Kidney glomerular epithelial cell (primary cell): ENCODE results near the gene TRPM2.
A peak's percentile ranks its signal among the peaks of the same experiment; 100 is the strongest.
"Not testable (repeated sequence)": the region's sequence is repeated elsewhere in the genome, so short reads cannot be mapped to it uniquely, and the experiment has no call there.

Experiments used
- DNase-seq: peaks from one replicate; lab custom pipeline; 2025; lab: John Stamatoyannopoulos, UW

The TRPM2 gene

GRCh38 chr21:44354775-44355771, 1.7 kb downstream of the TRPM2 start:
- DNase-seq: no peak

GRCh38 chr21:44356160-44356559, 2.7 kb downstream of the TRPM2 start:
- no peak for DNase-seq

- DNase-seq: no peak
Measured at GRCh38 chr21:44356636-44357035, 3.2 kb downstream of the TRPM2 start.

- no peak for DNase-seq
Measured at GRCh38 chr21:44357064-44357837, 3.8 kb downstream of the TRPM2 start.

GRCh38 chr21:44359396-44359795, 6.0 kb downstream of the TRPM2 start:
- no peak for DNase-seq

DNA sequence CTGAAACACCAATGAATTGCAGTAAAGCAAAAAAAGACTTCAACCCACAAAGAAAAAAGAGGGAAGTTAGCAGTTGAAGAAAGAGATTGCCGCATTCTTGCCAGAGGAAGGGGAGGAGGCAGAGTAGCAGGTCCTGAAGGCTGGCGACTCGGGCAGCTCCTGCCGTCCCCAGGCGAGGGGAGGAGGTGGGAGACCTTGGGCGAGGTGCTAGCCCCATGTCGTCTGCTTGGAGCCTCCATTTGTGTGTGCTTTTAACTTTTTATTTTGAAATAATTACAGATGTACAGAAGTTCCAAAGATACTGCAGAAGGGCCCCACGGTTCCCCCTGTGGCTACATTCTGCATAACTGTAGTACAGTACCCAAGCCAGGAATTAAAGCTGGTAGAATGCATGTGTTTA, 6.7 kb downstream of the TRPM2 start:
- DNase-seq: no peak

GRCh38 chr21:44361903-44362302, 8.5 kb downstream of the TRPM2 start:
- not testable (repeated sequence) for DNase-seq

- DNase-seq: no peak
Measured at GRCh38 chr21:44363278-44363677, 9.9 kb downstream of the TRPM2 start.

DNA sequence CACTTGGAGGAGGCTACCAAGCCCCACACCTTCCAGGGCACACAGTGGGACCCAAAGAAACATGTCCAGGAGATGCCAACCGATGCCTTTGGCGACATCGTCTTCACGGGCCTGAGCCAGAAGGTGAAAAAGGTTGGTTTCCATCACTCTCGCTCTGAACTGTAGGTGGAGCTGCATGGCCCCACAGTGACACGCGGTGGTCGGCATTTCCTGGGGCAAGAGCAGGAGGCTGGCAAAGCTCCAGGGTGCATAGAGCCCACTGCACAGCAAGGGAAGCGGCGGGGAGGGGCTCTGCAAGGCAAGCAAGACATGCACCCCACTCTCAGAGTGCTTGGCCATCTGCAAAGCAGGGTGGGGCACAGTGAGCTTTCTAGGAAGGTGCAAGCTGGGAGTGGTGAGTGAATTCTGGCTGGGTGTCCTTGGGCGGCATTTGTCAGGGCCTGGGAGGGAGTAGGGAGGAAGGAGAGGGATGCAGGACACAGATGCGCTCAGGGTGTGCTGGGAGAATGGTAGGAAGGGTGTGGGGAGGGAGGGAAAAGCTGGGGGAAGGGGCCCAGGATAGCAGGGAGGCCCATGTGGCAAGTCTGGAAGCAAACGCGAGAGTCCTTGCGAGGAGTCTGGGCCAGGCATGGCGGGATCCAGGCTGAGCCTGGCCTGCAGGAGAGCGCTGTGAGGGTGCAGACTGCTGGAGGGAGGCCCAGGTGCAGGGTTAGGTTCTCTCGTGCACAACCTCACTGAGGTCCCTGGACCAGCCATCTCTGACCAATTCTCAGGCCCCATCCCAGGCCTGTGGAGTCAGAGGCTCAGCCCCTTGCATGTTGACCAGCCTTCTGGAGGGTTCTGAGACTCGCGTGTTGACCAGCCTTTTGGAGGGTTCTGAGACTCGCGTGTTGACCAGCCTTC, 11.0 kb downstream of the TRPM2 start:
- DNase-seq: no peak

DNA sequence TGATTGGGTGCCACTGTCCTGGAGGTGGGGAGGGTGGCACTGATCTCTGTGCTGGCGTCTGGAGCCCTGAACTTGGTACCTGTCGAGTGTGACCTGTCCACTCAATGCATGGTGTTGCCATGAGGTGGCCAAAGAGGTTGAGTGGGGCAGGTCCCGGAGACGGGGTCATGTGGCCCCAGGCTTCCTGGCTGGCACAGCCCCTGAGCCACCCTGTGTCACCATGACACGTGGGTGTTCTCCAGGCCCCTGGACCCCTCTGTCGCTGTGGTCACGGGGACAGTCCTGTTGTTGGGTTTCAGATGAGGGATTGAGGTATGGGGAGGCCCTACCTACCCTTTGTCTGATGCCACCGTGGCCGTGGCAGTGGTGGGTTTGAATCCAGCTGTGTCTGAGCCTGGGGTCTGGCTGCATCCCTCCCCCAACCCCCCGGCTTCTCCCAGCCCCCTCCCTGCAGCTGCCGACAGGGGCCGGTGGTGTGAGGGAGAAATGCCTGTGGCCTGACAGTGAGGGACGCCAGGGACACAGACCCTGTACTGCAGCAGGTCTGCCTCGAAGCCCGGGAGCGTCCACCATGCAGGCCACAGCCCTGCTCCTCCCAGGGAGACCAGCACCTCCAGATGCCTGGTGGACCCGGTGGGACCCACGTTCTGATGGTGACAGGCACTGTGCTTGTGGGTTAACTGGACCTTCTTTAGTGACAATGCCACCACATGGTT, 12.0 kb downstream of the TRPM2 start:
- no peak for DNase-seq

- no peak for DNase-seq
Measured at GRCh38 chr21:44365967-44366585, 12.7 kb downstream of the TRPM2 start.

DNA sequence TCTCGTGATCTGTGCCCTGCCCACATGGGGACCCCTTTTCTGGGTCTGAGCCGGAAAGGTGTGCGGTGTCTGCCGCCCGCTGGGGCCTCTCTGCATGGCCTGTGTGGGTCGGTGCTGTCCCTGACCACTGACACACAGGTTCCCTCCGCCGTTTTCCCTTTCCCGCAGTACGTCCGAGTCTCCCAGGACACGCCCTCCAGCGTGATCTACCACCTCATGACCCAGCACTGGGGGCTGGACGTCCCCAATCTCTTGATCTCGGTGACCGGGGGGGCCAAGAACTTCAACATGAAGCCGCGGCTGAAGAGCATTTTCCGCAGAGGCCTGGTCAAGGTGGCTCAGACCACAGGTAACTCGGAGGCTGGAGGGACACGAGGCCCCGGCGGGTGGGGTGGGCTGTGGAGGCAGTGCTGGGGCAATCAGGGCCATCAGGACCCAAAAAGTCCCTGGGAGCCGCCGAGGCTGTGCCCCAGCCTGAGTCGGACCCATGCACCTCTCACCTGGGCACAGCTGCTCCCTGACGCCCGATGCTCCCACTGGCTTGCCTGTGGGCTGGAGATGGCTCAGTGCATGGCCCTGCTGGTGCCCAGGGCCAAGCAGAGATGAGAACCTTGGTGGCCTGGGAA, 13.3 kb downstream of the TRPM2 start:
- DNase-seq: no peak

- no peak for DNase-seq
Measured at GRCh38 chr21:44368711-44369446, 15.5 kb downstream of the TRPM2 start.

DNA sequence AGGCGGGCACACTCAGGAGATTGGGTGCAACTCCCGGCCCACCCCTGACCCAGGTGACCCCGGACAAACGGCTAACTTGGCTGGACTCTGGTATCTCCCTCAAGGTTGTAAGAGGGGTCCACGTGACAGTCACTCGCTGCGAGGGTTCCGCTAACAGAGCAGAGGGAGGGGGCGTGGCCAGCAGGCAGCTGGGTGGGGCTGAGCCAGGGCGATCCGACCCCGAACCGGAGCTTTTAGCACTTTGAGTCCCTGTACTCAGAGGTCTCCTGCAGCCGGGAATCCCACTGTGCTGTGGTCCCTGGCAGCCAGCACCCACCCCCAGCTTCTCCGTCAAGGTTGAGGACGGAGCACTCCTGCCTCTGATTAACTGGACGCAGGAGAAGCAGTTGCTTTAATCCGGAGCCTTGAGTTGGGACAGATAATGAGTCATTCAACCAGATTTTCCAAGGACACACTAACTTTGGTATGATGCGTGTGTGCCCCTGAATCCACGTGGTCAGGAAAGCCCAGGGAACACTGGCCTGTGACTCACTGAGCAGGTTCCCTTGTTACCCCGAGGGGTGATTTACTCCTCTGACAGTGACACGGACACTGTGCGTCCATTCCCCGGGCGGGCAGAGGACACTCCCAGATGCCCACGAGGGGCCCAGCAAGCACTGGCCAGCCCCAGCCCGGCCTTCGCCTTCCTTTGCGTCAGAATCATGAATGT, 16.8 kb downstream of the TRPM2 start:
- DNase-seq: peak; percentile 0

GRCh38 chr21:44370786-44371410, 17.5 kb downstream of the TRPM2 start:
- no peak for DNase-seq

- DNase-seq: no peak
Measured at GRCh38 chr21:44371596-44371995, 18.2 kb downstream of the TRPM2 start.

- no peak for DNase-seq
Measured at GRCh38 chr21:44372616-44373015, 19.2 kb downstream of the TRPM2 start.

DNA sequence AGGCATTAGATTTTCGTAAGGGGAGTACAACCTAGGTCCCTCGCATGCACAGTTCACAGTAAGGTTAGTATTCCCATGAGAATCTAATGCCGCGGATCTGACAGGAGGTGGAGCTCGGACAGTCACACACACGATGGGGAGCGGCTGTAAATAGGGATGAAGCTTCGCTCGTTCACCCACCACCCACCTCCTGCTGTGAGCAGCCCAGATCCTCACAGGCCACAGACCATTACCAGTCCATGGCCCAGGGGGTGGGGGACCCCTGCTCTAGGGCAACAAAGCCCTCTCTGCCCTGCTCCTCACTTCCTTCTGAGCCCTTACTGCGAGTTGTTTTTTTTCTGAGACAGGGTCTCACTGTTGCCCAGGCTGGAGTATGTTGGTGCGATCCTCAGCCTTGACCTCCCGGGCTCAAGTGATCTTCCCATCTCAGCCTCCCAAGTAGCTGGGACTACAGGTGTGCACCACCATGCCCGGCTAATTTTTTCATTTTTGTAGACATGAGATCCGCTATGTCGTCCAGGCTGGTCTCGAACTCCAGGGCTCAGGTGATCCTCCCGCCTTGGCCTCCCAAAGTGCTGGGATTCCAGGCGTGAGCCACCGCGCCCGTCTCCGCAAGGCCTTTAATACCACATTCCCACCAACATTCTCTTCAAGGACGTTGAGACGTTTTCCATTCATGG, 21.3 kb downstream of the TRPM2 start:
- no peak for DNase-seq
